Tibial nerve (tissue), 3 donors: ENCODE results near the gene S100A11.

Experiments used
- CTCF ChIP-seq, 5 experiments: fragments of 200-600 bp in 3 of 5; fragments of 450-650 bp in 2 of 5; sonication (generic) in 3 of 5; IDR thresholded peaks; one replicate each; pipeline ENCODE4 v1.5.1; 2016 to 2019; ENCODE audit warnings: antibody characterized with exemption in 5 of 5, mild to moderate bottlenecking in 3 of 5, moderate library complexity in 2 of 5
- POLR2A ChIP-seq, 2 donors: fragments of 450-650 bp; IDR thresholded peaks; one replicate each; pipeline ENCODE4 v1.6.1; 2017; ENCODE audit warnings: antibody characterized with exemption in 2 of 2, mild to moderate bottlenecking in 2 of 2, moderate library complexity in 2 of 2

- TF ChIP-seq CTCF (IDR thresholded peaks at IDR 0.05) (no peak), POLR2A (IDR thresholded peaks at IDR 0.05) (no peak)
These were observed 50.2 kb downstream of the S100A11 start for GRCh38 chr1:151986501-151987190.
